Breast epithelium (tissue), 4 donors: ENCODE results near the gene GIPC1. TPM values are rescaled to one million over a fixed set of nuclear protein-coding genes. Genes with fewer than 3 reads are reported as not detected.

Experiments
- DNase-seq, 2 donors: peaks; one replicate each; pipeline ENCODE4 v3.0.0-alpha.2; 2019; ENCODE audit warnings: low spot score in 2 of 2
- H3K27ac ChIP-seq, 2 donors: fragments of 200-600 bp; sonication (generic) in 1 of 2; one replicate each; pipeline ENCODE4 v1.5.1; 2016 to 2019; ENCODE audit warnings: mild to moderate bottlenecking in 1 of 2
- H3K27me3 ChIP-seq, 2 donors: fragments of 200-600 bp; sonication (generic) in 1 of 2; one replicate each; pipeline versions ENCODE4 v1.5.1 to v1.6.0; 2017 to 2019; ENCODE audit warnings: control low read depth in 1 of 2, mild to moderate bottlenecking in 1 of 2
- H3K36me3 ChIP-seq: fragments of 200-600 bp; one replicate; pipeline ENCODE4 v1.5.1; 2019
- H3K4me1 ChIP-seq, 2 donors: fragments of 200-600 bp; sonication (generic); one replicate each; pipeline ENCODE4 v1.5.1; 2016 to 2019; ENCODE audit warnings: control low read depth in 1 of 2
- H3K4me3 ChIP-seq, 3 donors: fragments of 200-600 bp; sonication (generic); 1 replicate in 2 of 3; 2 replicates in 1 of 3; pipeline ENCODE4 v1.5.1; 2016 to 2019; ENCODE audit warnings: mild to moderate bottlenecking in 3 of 3, moderate library complexity in 2 of 3
- H3K9me3 ChIP-seq, 2 donors: fragments of 200-600 bp; sonication (generic) in 1 of 2; one replicate each; pipeline ENCODE4 v1.5.1; 2016 to 2019; ENCODE audit warnings: control low read depth in 1 of 2
- POLR2A ChIP-seq: fragments of 450-650 bp; IDR thresholded peaks from one replicate; pipeline ENCODE4 v1.6.1; 2016; ENCODE audit warnings: antibody characterized with exemption, mild to moderate bottlenecking, moderate library complexity
- POLR2AphosphoS5 ChIP-seq, 3 donors: sonication (generic); formaldehyde crosslinking; IDR thresholded peaks; one replicate each; pipeline ENCODE4 v1.6.1; 2017; ENCODE audit warnings: antibody characterized with exemption in 3 of 3
- intact Hi-C: fragments of 100-400 bp; cut with DNase I; formaldehyde crosslinking; loops from one replicate; pipeline ENCODE4 v1.15.1; 2023; ENCODE audit warnings: low total_unique reads
- total RNA-seq, 3 donors: library from RNA; depleted of rRNA; stranded (reverse); fragments of >200 nt; gene quantifications; one replicate each; pipeline ENCODE4 v1.1.0, GENCODE V29; 2016
- TF ChIP-seq, protein P1 (sequence below), 3 donors: fragments of 450-650 bp; IDR thresholded peaks; one replicate each; pipeline ENCODE4 v1.5.1; 2016 to 2017; ENCODE audit warnings: antibody characterized with exemption in 3 of 3, mild to moderate bottlenecking in 3 of 3, moderate library complexity in 3 of 3

Gene GIPC1, protein sequence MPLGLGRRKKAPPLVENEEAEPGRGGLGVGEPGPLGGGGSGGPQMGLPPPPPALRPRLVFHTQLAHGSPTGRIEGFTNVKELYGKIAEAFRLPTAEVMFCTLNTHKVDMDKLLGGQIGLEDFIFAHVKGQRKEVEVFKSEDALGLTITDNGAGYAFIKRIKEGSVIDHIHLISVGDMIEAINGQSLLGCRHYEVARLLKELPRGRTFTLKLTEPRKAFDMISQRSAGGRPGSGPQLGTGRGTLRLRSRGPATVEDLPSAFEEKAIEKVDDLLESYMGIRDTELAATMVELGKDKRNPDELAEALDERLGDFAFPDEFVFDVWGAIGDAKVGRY
- total RNA-seq: 10 to 100 TPM; 48.8 to 79.0 (median 72.0) TPM

DNA sequence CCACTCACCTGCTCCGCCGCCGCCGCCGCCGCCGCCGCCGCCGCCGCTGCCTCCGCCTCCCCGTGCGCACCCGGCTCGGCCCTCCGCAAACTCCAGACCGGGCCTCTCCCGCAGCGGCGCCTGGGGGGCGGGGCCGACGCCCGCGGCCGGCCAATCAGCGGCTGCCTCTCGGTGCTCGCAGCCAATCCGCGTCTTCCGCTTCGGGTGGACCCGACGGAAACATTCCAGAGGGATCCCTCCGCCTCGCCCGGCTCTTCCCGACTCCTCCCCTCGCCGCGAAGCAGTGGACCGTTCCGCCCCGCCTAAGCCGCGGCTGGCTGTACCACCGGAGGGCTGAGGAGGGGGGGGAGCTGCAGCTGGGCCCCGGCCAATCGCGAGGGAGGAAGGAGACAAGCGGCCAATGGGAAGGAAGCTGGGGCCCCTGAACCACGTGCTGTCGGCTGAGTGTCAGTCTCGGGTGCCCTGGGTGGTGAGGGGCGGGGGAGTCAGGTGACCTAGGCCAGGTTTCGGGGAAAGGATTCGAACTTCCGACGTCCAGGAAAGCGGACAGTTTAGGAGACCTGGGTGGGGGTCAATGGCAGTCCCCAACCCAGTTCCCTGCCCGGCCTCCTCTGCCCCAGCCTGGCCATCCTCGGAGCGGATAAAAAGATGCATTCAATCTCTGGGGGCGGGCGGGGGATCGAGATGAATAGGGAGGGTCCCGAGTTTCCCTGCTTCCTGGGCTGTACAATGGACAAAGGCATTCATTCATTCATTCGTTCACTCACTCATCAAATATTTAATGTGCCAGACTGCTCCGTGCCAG is at the start of gene GIPC1:
Gene GIPC1, minus strand, starts transcription at position 99 of the 805 bp plus-strand sequence. CDS start 13,151 bp downstream, outside the sequence.
- H3K4me1 ChIP-seq: peaks cover 9 to 18% of the 10 kb centered on the region in 2 donors

DNA sequence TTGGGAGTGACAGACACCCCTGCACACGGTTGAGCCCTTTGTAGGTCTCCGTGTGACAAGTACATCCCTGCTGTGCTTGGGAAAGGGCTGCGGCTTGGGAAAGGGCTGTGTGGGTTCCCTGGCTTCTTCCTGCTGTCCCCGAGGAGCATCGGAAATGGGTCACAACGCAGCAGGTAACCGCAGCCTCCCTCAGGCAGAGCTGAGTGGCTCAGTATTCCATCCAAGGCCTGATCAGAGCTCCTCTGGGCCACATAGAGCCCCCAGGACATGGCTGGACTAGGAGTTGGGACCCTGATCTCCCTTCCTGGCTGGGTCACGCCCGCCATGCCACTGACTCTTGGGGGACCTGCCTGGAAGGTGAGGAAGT is 49.8 kb upstream of the GIPC1 start:
- intact Hi-C loops: no loop called here
- Histone ChIP-seq H3K27ac (peak overlapping the region; percentile 67 to 74), H3K9me3 (no peaks in the 10 kb centered on the region), H3K36me3 (no peaks in the 10 kb centered on the region), H3K27me3 (no peaks in the 10 kb centered on the region), H3K4me1 (peaks cover 5 to 13% of the 10 kb centered on the region in 2 donors), H3K4me3 (no peak overlapping the region)
- TF ChIP-seq POLR2A: no peak
- TF ChIP-seq, protein P1, sequence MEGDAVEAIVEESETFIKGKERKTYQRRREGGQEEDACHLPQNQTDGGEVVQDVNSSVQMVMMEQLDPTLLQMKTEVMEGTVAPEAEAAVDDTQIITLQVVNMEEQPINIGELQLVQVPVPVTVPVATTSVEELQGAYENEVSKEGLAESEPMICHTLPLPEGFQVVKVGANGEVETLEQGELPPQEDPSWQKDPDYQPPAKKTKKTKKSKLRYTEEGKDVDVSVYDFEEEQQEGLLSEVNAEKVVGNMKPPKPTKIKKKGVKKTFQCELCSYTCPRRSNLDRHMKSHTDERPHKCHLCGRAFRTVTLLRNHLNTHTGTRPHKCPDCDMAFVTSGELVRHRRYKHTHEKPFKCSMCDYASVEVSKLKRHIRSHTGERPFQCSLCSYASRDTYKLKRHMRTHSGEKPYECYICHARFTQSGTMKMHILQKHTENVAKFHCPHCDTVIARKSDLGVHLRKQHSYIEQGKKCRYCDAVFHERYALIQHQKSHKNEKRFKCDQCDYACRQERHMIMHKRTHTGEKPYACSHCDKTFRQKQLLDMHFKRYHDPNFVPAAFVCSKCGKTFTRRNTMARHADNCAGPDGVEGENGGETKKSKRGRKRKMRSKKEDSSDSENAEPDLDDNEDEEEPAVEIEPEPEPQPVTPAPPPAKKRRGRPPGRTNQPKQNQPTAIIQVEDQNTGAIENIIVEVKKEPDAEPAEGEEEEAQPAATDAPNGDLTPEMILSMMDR (IDR thresholded peaks at IDR 0.05): no peak
- TF ChIP-seq POLR2AphosphoS5 (IDR thresholded peaks at IDR 0.05): no peak
- DNase-seq: no peak

More for the DNA sequence above, at the start of gene GIPC1:
- TF ChIP-seq POLR2A: no peak
- TF ChIP-seq, protein P1 (IDR thresholded peaks at IDR 0.05): peak in 1 of 3 donors; percentile 7
- peak; percentile 84 to 95 (median 91) for TF ChIP-seq POLR2AphosphoS5 (IDR thresholded peaks at IDR 0.05)
- peak; percentile 95 to 98 for DNase-seq
- Histone ChIP-seq H3K9me3 (no peaks in the 10 kb centered on the region), H3K36me3 (no peaks in the 10 kb centered on the region), H3K4me3 (peak within 1 kb of the TSS; percentile 88 to 96 (median 92)), H3K27ac (peak within 1 kb of the TSS; percentile 87 to 91), H3K27me3 (no peaks in the 10 kb centered on the region)
- intact Hi-C loops: no loop called here

DNA sequence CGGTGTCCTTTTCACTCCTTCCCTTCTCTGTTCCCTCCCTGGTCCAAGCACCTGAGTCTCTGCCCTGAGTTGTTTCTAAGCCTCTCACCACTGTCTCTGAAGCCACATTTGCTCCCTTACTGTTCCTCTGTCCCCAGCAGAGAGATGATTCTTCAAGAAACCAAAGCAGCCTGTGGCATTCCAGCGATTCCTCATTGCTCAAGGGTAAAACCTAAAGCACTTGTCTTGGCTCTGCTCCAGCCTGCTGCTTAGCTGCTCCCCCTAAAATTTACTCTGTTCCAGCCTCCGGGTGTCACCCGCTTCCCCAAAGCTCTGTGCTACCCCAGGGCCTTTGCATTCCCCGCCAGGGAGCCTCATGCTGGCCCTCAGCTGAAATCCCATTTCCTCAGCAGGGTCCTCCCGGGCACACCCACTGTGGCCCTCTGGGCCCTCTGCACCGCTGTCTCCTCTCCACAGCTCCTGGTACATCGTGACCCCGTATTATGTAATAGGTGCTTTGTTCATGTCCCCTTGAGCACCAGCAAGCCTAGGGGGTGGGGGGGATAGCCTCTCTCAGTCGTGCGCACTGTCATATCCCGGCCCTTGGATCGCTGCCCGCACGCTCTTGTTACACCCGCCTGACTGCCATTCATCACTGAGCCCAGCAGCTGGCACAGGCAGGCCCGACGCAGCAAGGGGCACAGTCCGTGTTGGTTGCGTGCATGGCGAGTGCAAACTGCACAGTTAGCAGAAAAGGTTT is 49.2 kb upstream of the GIPC1 start:
- TF ChIP-seq, protein P1 (IDR thresholded peaks at IDR 0.05): no peak
- no peak for TF ChIP-seq POLR2A
- TF ChIP-seq POLR2AphosphoS5 (IDR thresholded peaks at IDR 0.05): no peak
- Histone ChIP-seq H3K4me1 (peaks cover 5 to 9% of the 10 kb centered on the region in 2 donors), H3K9me3 (no peaks in the 10 kb centered on the region), H3K27ac (peak overlapping the region; percentile 67 to 74), H3K36me3 (no peaks in the 10 kb centered on the region), H3K27me3 (no peaks in the 10 kb centered on the region), H3K4me3 (no peak overlapping the region)
- peak in 1 of 2 donors; percentile 75 for DNase-seq
- intact Hi-C loops: no loop called here

DNA sequence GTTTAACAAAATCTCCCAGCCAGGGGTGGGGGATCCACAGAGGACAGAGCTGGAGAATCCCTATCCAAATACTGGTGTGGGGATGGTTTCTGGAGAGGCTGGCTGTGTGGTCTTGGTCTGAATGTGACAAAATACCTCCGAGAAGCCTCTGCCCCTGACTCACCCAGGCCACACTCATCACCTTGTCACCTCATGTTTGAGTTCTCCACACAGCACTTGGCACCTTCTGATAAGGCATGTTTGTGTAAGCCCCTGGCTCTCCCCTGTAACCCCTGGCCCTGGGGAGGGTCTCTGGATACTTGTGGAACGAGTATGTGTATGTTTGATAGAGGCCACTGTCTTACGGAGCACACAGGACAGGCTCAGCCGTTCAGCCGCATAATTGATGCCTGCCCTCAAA is 48.1 kb upstream of the GIPC1 start:
- no peaks in the 10 kb centered on the region for H3K9me3 ChIP-seq
- intact Hi-C loops: no loop called here
- H3K4me1 ChIP-seq: peaks cover 5 to 9% of the 10 kb centered on the region in 2 donors
- no peak overlapping the region for H3K27ac ChIP-seq
- H3K27me3 ChIP-seq: no peaks in the 10 kb centered on the region
- no peaks in the 10 kb centered on the region for H3K36me3 ChIP-seq
- no peak for TF ChIP-seq POLR2AphosphoS5 (IDR thresholded peaks at IDR 0.05)
- TF ChIP-seq POLR2A: no peak
- TF ChIP-seq, protein P1 (IDR thresholded peaks at IDR 0.05): no peak
- no peak for DNase-seq
- H3K4me3 ChIP-seq: no peak overlapping the region
